ENCODE measurements around the gene BIRC2. TPM values are rescaled to one million over a fixed set of nuclear protein-coding genes. Genes with fewer than 3 reads are reported as not detected.

Gene BIRC2
- polyA plus RNA-seq, 2 donors, result 11.1 to 17.5 TPM

GRCh38 chr11:102320188-102320587 lies 26.8 kb upstream of the BIRC2 start:
- no peaks in the 10 kb centered on the region for H3K9me3 ChIP-seq (ENCODE audit: control insufficient read depth in 2 of 2, insufficient read depth in 1 of 2, low read depth in 1 of 2, low read length in 1 of 2)
- H3K4me1 ChIP-seq (ENCODE audit: control insufficient read depth in 2 of 2, insufficient read depth in 2 of 2, low read length in 1 of 2), result peaks cover 2 to 3% of the 10 kb centered on the region in 2 donors
- H3K36me3 ChIP-seq (ENCODE audit: control insufficient read depth in 2 of 2, insufficient read depth in 2 of 2, low read length in 1 of 2), result no peaks in the 10 kb centered on the region
- peak overlapping the region; percentile 26 to 47 for H3K27ac ChIP-seq (ENCODE audit: low read depth in 2 of 2, low read length in 1 of 2)
- H3K27me3 ChIP-seq (ENCODE audit: control insufficient read depth in 1 of 2, insufficient read depth in 2 of 2, low read length in 2 of 2), result no peaks in the 10 kb centered on the region
- H3K4me3 ChIP-seq (ENCODE audit: low read depth in 1 of 2, low read length in 2 of 2), result no peak overlapping the region

GRCh38 chr11:102320679-102321078 lies 26.3 kb upstream of the BIRC2 start:
- Histone ChIP-seq H3K27me3 (ENCODE audit: control insufficient read depth in 1 of 2, insufficient read depth in 2 of 2, low read length in 2 of 2) (no peaks in the 10 kb centered on the region), H3K36me3 (ENCODE audit: control insufficient read depth in 2 of 2, insufficient read depth in 2 of 2, low read length in 1 of 2) (no peaks in the 10 kb centered on the region), H3K9me3 (ENCODE audit: control insufficient read depth in 2 of 2, insufficient read depth in 1 of 2, low read depth in 1 of 2, low read length in 1 of 2) (no peaks in the 10 kb centered on the region), H3K27ac (ENCODE audit: low read depth in 2 of 2, low read length in 1 of 2) (peak overlapping the region in 1 of 2 donors; percentile 41), H3K4me1 (ENCODE audit: control insufficient read depth in 2 of 2, insufficient read depth in 2 of 2, low read length in 1 of 2) (peaks cover 2 to 3% of the 10 kb centered on the region in 2 donors), H3K4me3 (ENCODE audit: low read depth in 1 of 2, low read length in 2 of 2) (no peak overlapping the region)

- peaks cover 2 to 3% of the 10 kb centered on the region in 2 donors for H3K4me1 ChIP-seq (ENCODE audit: control insufficient read depth in 2 of 2, insufficient read depth in 2 of 2, low read length in 1 of 2)
- no peaks in the 10 kb centered on the region for H3K27me3 ChIP-seq (ENCODE audit: control insufficient read depth in 1 of 2, insufficient read depth in 2 of 2, low read length in 2 of 2)
- no peak overlapping the region for H3K27ac ChIP-seq (ENCODE audit: low read depth in 2 of 2, low read length in 1 of 2)
- WGBS, 2 donors, result 45 to 48% methylated on average over 2 of the region's 2 CpGs
- H3K36me3 ChIP-seq (ENCODE audit: control insufficient read depth in 2 of 2, insufficient read depth in 2 of 2, low read length in 1 of 2), result no peaks in the 10 kb centered on the region
- no peak overlapping the region for H3K4me3 ChIP-seq (ENCODE audit: low read depth in 1 of 2, low read length in 2 of 2)
- H3K9me3 ChIP-seq (ENCODE audit: control insufficient read depth in 2 of 2, insufficient read depth in 1 of 2, low read depth in 1 of 2, low read length in 1 of 2), result no peaks in the 10 kb centered on the region
Observed at GRCh38 chr11:102322560-102322959, 24.5 kb upstream of the BIRC2 start.

- Histone ChIP-seq H3K4me3 (ENCODE audit: low read depth in 1 of 2, low read length in 2 of 2) (no peak overlapping the region), H3K36me3 (ENCODE audit: control insufficient read depth in 2 of 2, insufficient read depth in 2 of 2, low read length in 1 of 2) (no peaks in the 10 kb centered on the region), H3K27ac (ENCODE audit: low read depth in 2 of 2, low read length in 1 of 2) (no peak overlapping the region), H3K9me3 (ENCODE audit: control insufficient read depth in 2 of 2, insufficient read depth in 1 of 2, low read depth in 1 of 2, low read length in 1 of 2) (no peaks in the 10 kb centered on the region), H3K4me1 (ENCODE audit: control insufficient read depth in 2 of 2, insufficient read depth in 2 of 2, low read length in 1 of 2) (peaks cover 2 to 3% of the 10 kb centered on the region in 2 donors), H3K27me3 (ENCODE audit: control insufficient read depth in 1 of 2, insufficient read depth in 2 of 2, low read length in 2 of 2) (no peaks in the 10 kb centered on the region)
- WGBS, 2 donors, result 92 to 97% methylated on average over 1 of the region's 1 CpG
Observed at GRCh38 chr11:102323542-102324251, 23.3 kb upstream of the BIRC2 start.

GRCh38 chr11:102325088-102325487 lies 21.9 kb upstream of the BIRC2 start:
- Histone ChIP-seq H3K9me3 (ENCODE audit: control insufficient read depth in 2 of 2, insufficient read depth in 1 of 2, low read depth in 1 of 2, low read length in 1 of 2) (no peaks in the 10 kb centered on the region), H3K4me3 (ENCODE audit: low read depth in 1 of 2, low read length in 2 of 2) (no peak overlapping the region), H3K27me3 (ENCODE audit: control insufficient read depth in 1 of 2, insufficient read depth in 2 of 2, low read length in 2 of 2) (no peaks in the 10 kb centered on the region), H3K4me1 (ENCODE audit: control insufficient read depth in 2 of 2, insufficient read depth in 2 of 2, low read length in 1 of 2) (peaks cover 2 to 3% of the 10 kb centered on the region in 2 donors), H3K27ac (ENCODE audit: low read depth in 2 of 2, low read length in 1 of 2) (peak overlapping the region in 1 of 2 donors; percentile 1), H3K36me3 (ENCODE audit: control insufficient read depth in 2 of 2, insufficient read depth in 2 of 2, low read length in 1 of 2) (no peaks in the 10 kb centered on the region)
- WGBS, 2 donors, result 61 to 67% methylated on average over 3 of the region's 3 CpGs

- no peak overlapping the region for H3K27ac ChIP-seq (ENCODE audit: low read depth in 2 of 2, low read length in 1 of 2)
- H3K36me3 ChIP-seq (ENCODE audit: control insufficient read depth in 2 of 2, insufficient read depth in 2 of 2, low read length in 1 of 2), result peaks cover 0 to 2% of the 10 kb centered on the region in 2 donors
- peaks cover 0 to 2% of the 10 kb centered on the region in 2 donors for H3K4me1 ChIP-seq (ENCODE audit: control insufficient read depth in 2 of 2, insufficient read depth in 2 of 2, low read length in 1 of 2)
- H3K9me3 ChIP-seq (ENCODE audit: control insufficient read depth in 2 of 2, insufficient read depth in 1 of 2, low read depth in 1 of 2, low read length in 1 of 2), result no peaks in the 10 kb centered on the region
- H3K27me3 ChIP-seq (ENCODE audit: control insufficient read depth in 1 of 2, insufficient read depth in 2 of 2, low read length in 2 of 2), result no peaks in the 10 kb centered on the region
- H3K4me3 ChIP-seq (ENCODE audit: low read depth in 1 of 2, low read length in 2 of 2), result no peak overlapping the region
- WGBS, 2 donors, result 98 to 99% methylated on average over 1 of the region's 1 CpG
Observed at GRCh38 chr11:102328748-102329147, 18.3 kb upstream of the BIRC2 start.

- Histone ChIP-seq H3K9me3 (ENCODE audit: control insufficient read depth in 2 of 2, insufficient read depth in 1 of 2, low read depth in 1 of 2, low read length in 1 of 2) (no peaks in the 10 kb centered on the region), H3K27me3 (ENCODE audit: control insufficient read depth in 1 of 2, insufficient read depth in 2 of 2, low read length in 2 of 2) (no peaks in the 10 kb centered on the region), H3K4me1 (ENCODE audit: control insufficient read depth in 2 of 2, insufficient read depth in 2 of 2, low read length in 1 of 2) (no peaks in the 10 kb centered on the region), H3K27ac (ENCODE audit: low read depth in 2 of 2, low read length in 1 of 2) (no peak overlapping the region), H3K36me3 (ENCODE audit: control insufficient read depth in 2 of 2, insufficient read depth in 2 of 2, low read length in 1 of 2) (peaks cover 0 to 2% of the 10 kb centered on the region in 2 donors), H3K4me3 (ENCODE audit: low read depth in 1 of 2, low read length in 2 of 2) (no peak overlapping the region)
Observed at GRCh38 chr11:102330231-102330630, 16.8 kb upstream of the BIRC2 start.

- H3K36me3 ChIP-seq (ENCODE audit: control insufficient read depth in 2 of 2, insufficient read depth in 2 of 2, low read length in 1 of 2), result peaks cover 0 to 2% of the 10 kb centered on the region in 2 donors
- H3K27ac ChIP-seq (ENCODE audit: low read depth in 2 of 2, low read length in 1 of 2), result no peak overlapping the region
- no peaks in the 10 kb centered on the region for H3K4me1 ChIP-seq (ENCODE audit: control insufficient read depth in 2 of 2, insufficient read depth in 2 of 2, low read length in 1 of 2)
- H3K9me3 ChIP-seq (ENCODE audit: control insufficient read depth in 2 of 2, insufficient read depth in 1 of 2, low read depth in 1 of 2, low read length in 1 of 2), result no peaks in the 10 kb centered on the region
- WGBS, 2 donors, result 89 to 94% methylated on average over 2 of the region's 2 CpGs
- no peak overlapping the region for H3K4me3 ChIP-seq (ENCODE audit: low read depth in 1 of 2, low read length in 2 of 2)
- H3K27me3 ChIP-seq (ENCODE audit: control insufficient read depth in 1 of 2, insufficient read depth in 2 of 2, low read length in 2 of 2), result no peaks in the 10 kb centered on the region
Observed at GRCh38 chr11:102331341-102331740, 15.7 kb upstream of the BIRC2 start.

- Histone ChIP-seq H3K9me3 (ENCODE audit: control insufficient read depth in 2 of 2, insufficient read depth in 1 of 2, low read depth in 1 of 2, low read length in 1 of 2) (no peaks in the 10 kb centered on the region), H3K36me3 (ENCODE audit: control insufficient read depth in 2 of 2, insufficient read depth in 2 of 2, low read length in 1 of 2) (peaks cover 0 to 2% of the 10 kb centered on the region in 2 donors), H3K4me1 (ENCODE audit: control insufficient read depth in 2 of 2, insufficient read depth in 2 of 2, low read length in 1 of 2) (no peaks in the 10 kb centered on the region), H3K27me3 (ENCODE audit: control insufficient read depth in 1 of 2, insufficient read depth in 2 of 2, low read length in 2 of 2) (no peaks in the 10 kb centered on the region), H3K4me3 (ENCODE audit: low read depth in 1 of 2, low read length in 2 of 2) (no peak overlapping the region), H3K27ac (ENCODE audit: low read depth in 2 of 2, low read length in 1 of 2) (no peak overlapping the region)
- 76 to 83% methylated on average over 1 of the region's 1 CpG for WGBS, 2 donors
Observed at GRCh38 chr11:102332611-102332994, 14.4 kb upstream of the BIRC2 start.

GRCh38 chr11:102338479-102339010 lies 8.5 kb upstream of the BIRC2 start:
- Histone ChIP-seq H3K27me3 (ENCODE audit: control insufficient read depth in 1 of 2, insufficient read depth in 2 of 2, low read length in 2 of 2) (no peaks in the 10 kb centered on the region), H3K36me3 (ENCODE audit: control insufficient read depth in 2 of 2, insufficient read depth in 2 of 2, low read length in 1 of 2) (no peaks in the 10 kb centered on the region), H3K4me1 (ENCODE audit: control insufficient read depth in 2 of 2, insufficient read depth in 2 of 2, low read length in 1 of 2) (no peaks in the 10 kb centered on the region), H3K9me3 (ENCODE audit: control insufficient read depth in 2 of 2, insufficient read depth in 1 of 2, low read depth in 1 of 2, low read length in 1 of 2) (no peaks in the 10 kb centered on the region), H3K27ac (ENCODE audit: low read depth in 2 of 2, low read length in 1 of 2) (no peak overlapping the region), H3K4me3 (ENCODE audit: low read depth in 1 of 2, low read length in 2 of 2) (no peak overlapping the region)

All from esophagus (tissue), 2 donors.